ENCODE measurements around the gene PTPN11.

DNA sequence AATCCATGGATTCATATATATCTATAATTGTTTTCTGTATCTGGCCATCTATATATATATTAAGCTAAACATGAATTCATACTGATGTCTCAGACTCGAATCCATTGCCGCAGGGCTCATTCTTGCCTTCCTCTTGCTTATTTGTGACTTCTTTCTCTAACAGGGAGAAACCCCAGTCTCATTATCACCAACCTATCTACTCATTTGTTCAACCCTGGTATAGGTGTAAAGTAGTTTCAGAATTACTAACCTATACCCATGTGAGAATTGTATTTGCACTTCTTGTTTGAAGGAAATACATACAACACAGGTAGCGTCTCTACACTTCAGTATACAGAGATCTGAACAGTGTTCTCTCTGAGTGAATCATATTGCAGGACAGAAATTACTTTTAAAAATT, 77.7 kb downstream of the PTPN11 start:
- TF ChIP-seq EZH2phosphoT487 (IDR thresholded peaks at IDR 0.05; ENCODE audit: insufficient read depth, low read depth) (no peak), EZH2 (IDR thresholded peaks at IDR 0.05; ENCODE audit: insufficient read depth, poor library complexity, severe bottlenecking) (no peak)
